Gastrocnemius medialis (tissue), 4 donors: ENCODE measurements around the gene GCNT1. TPM values are rescaled to one million over a fixed set of nuclear protein-coding genes. Genes with fewer than 3 reads are reported as not detected.

Source experiments
- ATAC-seq, 2 donors: fragments of 150-250 bp; one replicate each; pipeline ENCODE4 v1.9.1; 2016
- DNase-seq, 2 donors: peaks; one replicate each; pipeline ENCODE4 v3.0.0-alpha.2; 2019
- H3K27ac ChIP-seq, 4 donors: fragments of 200-600 bp; sonication (generic); 1 replicate in 1 of 4; 2 replicates in 3 of 4; pipeline ENCODE4 v1.5.1; 2016 to 2018; ENCODE audit warnings: mild to moderate bottlenecking in 2 of 4, moderate library complexity in 1 of 4
- H3K27me3 ChIP-seq, 3 donors: fragments of 200-600 bp; sonication (generic) in 2 of 3; 1 replicate in 1 of 3; 2 replicates in 2 of 3; pipeline versions ENCODE4 v1.5.1 to v1.6.0; 2016 to 2019; ENCODE audit warnings: mild to moderate bottlenecking in 1 of 3, moderate library complexity in 1 of 3
- H3K36me3 ChIP-seq, 2 donors: fragments of 200-600 bp; sonication (generic) in 1 of 2; one replicate each; pipeline ENCODE4 v1.5.1; 2017 to 2018
- H3K4me1 ChIP-seq, 2 donors: fragments of 200-600 bp; sonication (generic) in 1 of 2; one replicate each; pipeline ENCODE4 v1.5.1; 2016 to 2017; ENCODE audit warnings: mild to moderate bottlenecking in 2 of 2
- H3K4me3 ChIP-seq, 4 donors: fragments of 200-600 bp; sonication (generic) in 3 of 4; 1 replicate in 1 of 4; 2 replicates in 3 of 4; pipeline ENCODE4 v1.5.1; 2016 to 2019; ENCODE audit warnings: mild to moderate bottlenecking in 2 of 4
- H3K9me3 ChIP-seq, 3 donors: fragments of 200-600 bp; sonication (generic) in 2 of 3; 1 replicate in 1 of 3; 2 replicates in 2 of 3; pipeline ENCODE4 v1.5.1; 2016 to 2019
- CTCF ChIP-seq, 5 experiments: fragments of 450-650 bp in 3 of 5; fragments of 200-600 bp in 2 of 5; sonication (generic) in 2 of 5; IDR thresholded peaks in 4 of 5; conservative IDR thresholded peaks in 1 of 5; 1 replicate in 4 of 5; 2 replicates in 1 of 5; pipeline ENCODE4 v1.5.1; 2016 to 2019; ENCODE audit warnings: antibody characterized with exemption in 5 of 5, mild to moderate bottlenecking in 3 of 5, moderate library complexity in 3 of 5
- POLR2A ChIP-seq, 2 donors: fragments of 450-650 bp; IDR thresholded peaks; one replicate each; pipeline ENCODE4 v1.6.1; 2017; ENCODE audit warnings: antibody characterized with exemption in 2 of 2, mild to moderate bottlenecking in 2 of 2, moderate library complexity in 2 of 2
- in situ Hi-C, 4 donors: fragments of 200-750 bp; cut with MboI; loops; one replicate each; pipeline versions ENCODE4 v1.15.0 to v1.8.0; 2017; ENCODE audit warnings: low sequenced_read_pairs in 4 of 4
- intact Hi-C: fragments of 100-400 bp; cut with DNase I; formaldehyde crosslinking; loops from one replicate; pipeline ENCODE4 v1.15.1; 2023; ENCODE audit warnings: low total_unique reads
- total RNA-seq, 4 donors: library from RNA; depleted of rRNA; stranded (reverse); fragments of >200 nt; gene quantifications; one replicate each; pipeline versions ENCODE4 v1.1.0 to v1.2.3, GENCODE V29; 2016

GCNT1 gene
- total RNA-seq, 4 donors from 2014 or later: 0.98 to 6.6 (median 4.2) TPM

- no peaks in the 10 kb centered on the region for H3K9me3 ChIP-seq
- no peaks in the 10 kb centered on the region for H3K4me1 ChIP-seq
- H3K4me3 ChIP-seq: no peak overlapping the region
- H3K36me3 ChIP-seq: no peaks in the 10 kb centered on the region
- intact Hi-C loops: no loop called here
- H3K27ac ChIP-seq: no peak overlapping the region
- TF ChIP-seq POLR2A (IDR thresholded peaks at IDR 0.05) (no peak), CTCF (IDR thresholded peaks at IDR 0.05 in 4 of 5, conservative IDR thresholded peaks at IDR 0.05 in 1 of 5) (no peak)
- ATAC-seq: no peak
- no peaks in the 10 kb centered on the region for H3K27me3 ChIP-seq
- in situ Hi-C loops: no loop called here
- no peak for DNase-seq
Measured at GRCh38 chr9:76510446-76510845, 51.5 kb downstream of the GCNT1 start.

- ATAC-seq: no peak
- DNase-seq: no peak
- H3K4me3 ChIP-seq: no peak overlapping the region
- H3K27ac ChIP-seq: no peak overlapping the region
- H3K4me1 ChIP-seq: no peaks in the 10 kb centered on the region
- H3K9me3 ChIP-seq: no peaks in the 10 kb centered on the region
- no peaks in the 10 kb centered on the region for H3K27me3 ChIP-seq
- H3K36me3 ChIP-seq: no peaks in the 10 kb centered on the region
- intact Hi-C loops: no loop called here
- TF ChIP-seq POLR2A (IDR thresholded peaks at IDR 0.05): no peak
- no peak for TF ChIP-seq CTCF (IDR thresholded peaks at IDR 0.05 in 4 of 5, conservative IDR thresholded peaks at IDR 0.05 in 1 of 5)
- in situ Hi-C loops: no loop called here
Measured at GRCh38 chr9:76512826-76513225, 53.8 kb downstream of the GCNT1 start.

- Histone ChIP-seq H3K27me3 (no peaks in the 10 kb centered on the region), H3K4me3 (no peak overlapping the region), H3K9me3 (no peaks in the 10 kb centered on the region), H3K4me1 (no peaks in the 10 kb centered on the region), H3K27ac (no peak overlapping the region), H3K36me3 (no peaks in the 10 kb centered on the region)
- no peak for ATAC-seq
- in situ Hi-C loops (no loop called here), intact Hi-C loops (no loop called here)
- no peak for TF ChIP-seq POLR2A (IDR thresholded peaks at IDR 0.05)
- no peak for TF ChIP-seq CTCF (IDR thresholded peaks at IDR 0.05 in 4 of 5, conservative IDR thresholded peaks at IDR 0.05 in 1 of 5)
- DNase-seq: no peak
Measured at GRCh38 chr9:76516350-76516749, 57.4 kb downstream of the GCNT1 start.

GRCh38 chr9:76516871-76517270 is 57.9 kb downstream of the GCNT1 start:
- H3K9me3 ChIP-seq: no peaks in the 10 kb centered on the region
- intact Hi-C loops (no loop called here), in situ Hi-C loops (no loop called here)
- H3K27me3 ChIP-seq: no peaks in the 10 kb centered on the region
- H3K27ac ChIP-seq: no peak overlapping the region
- ATAC-seq (no peak), DNase-seq (no peak)
- no peaks in the 10 kb centered on the region for H3K4me1 ChIP-seq
- H3K36me3 ChIP-seq: no peaks in the 10 kb centered on the region
- TF ChIP-seq POLR2A (IDR thresholded peaks at IDR 0.05) (no peak), CTCF (IDR thresholded peaks at IDR 0.05 in 4 of 5, conservative IDR thresholded peaks at IDR 0.05 in 1 of 5) (no peak)
- H3K4me3 ChIP-seq: no peak overlapping the region

- in situ Hi-C loops: no loop called here
- ATAC-seq: no peak
- no peak overlapping the region for H3K4me3 ChIP-seq
- TF ChIP-seq CTCF (IDR thresholded peaks at IDR 0.05 in 4 of 5, conservative IDR thresholded peaks at IDR 0.05 in 1 of 5) (no peak), POLR2A (IDR thresholded peaks at IDR 0.05) (no peak)
- H3K27ac ChIP-seq: no peak overlapping the region
- no peak for DNase-seq
- H3K9me3 ChIP-seq: no peaks in the 10 kb centered on the region
- intact Hi-C loops: no loop called here
- H3K4me1 ChIP-seq: no peaks in the 10 kb centered on the region
- H3K27me3 ChIP-seq: no peaks in the 10 kb centered on the region
- H3K36me3 ChIP-seq: no peaks in the 10 kb centered on the region
Measured at GRCh38 chr9:76519075-76519835, 60.3 kb downstream of the GCNT1 start.
